Mucosa of rectum (tissue), 2 donors: Measurements from ENCODE around the gene MRPS15.
"Not testable (repeated sequence)": the region's sequence is repeated elsewhere in the genome, so short reads cannot be mapped to it uniquely, and the experiment has no call there.

Experiments
- H3K27ac ChIP-seq, 2 donors: one replicate each; pipeline ENCODE4 v1.7.0; 2013; ENCODE audit warnings: inconsistent platforms in 2 of 2, low read depth in 2 of 2, low read length in 2 of 2
- H3K27me3 ChIP-seq, 2 donors: one replicate each; pipeline ENCODE4 v1.7.0; 2013; ENCODE audit warnings: low read length in 2 of 2; ENCODE audit not compliant: control insufficient read depth in 2 of 2, insufficient read depth in 2 of 2
- H3K36me3 ChIP-seq, 2 donors: one replicate each; pipeline ENCODE4 v1.7.0; 2013; ENCODE audit warnings: low read length in 2 of 2; ENCODE audit not compliant: control insufficient read depth in 2 of 2, insufficient read depth in 2 of 2
- H3K4me1 ChIP-seq, 2 donors: one replicate each; pipeline ENCODE4 v1.7.0; 2013; ENCODE audit warnings: low read length in 2 of 2, mild to moderate bottlenecking in 1 of 2; ENCODE audit not compliant: control insufficient read depth in 2 of 2, insufficient read depth in 2 of 2
- H3K4me3 ChIP-seq, 2 donors: one replicate each; pipeline ENCODE4 v1.7.0; 2013; ENCODE audit warnings: low read length in 2 of 2
- H3K9ac ChIP-seq, 2 donors: one replicate each; pipeline ENCODE4 v1.7.0; 2013; ENCODE audit warnings: low read length in 2 of 2, low read depth in 1 of 2, mild to moderate bottlenecking in 1 of 2
- H3K9me3 ChIP-seq, 2 donors: one replicate each; pipeline ENCODE4 v1.7.0; 2013; ENCODE audit warnings: low read length in 2 of 2; ENCODE audit not compliant: control insufficient read depth in 2 of 2
- donor health status: healthy.
- donor health status: Normal muscosa, but diverticular disease.

Gene MRPS15

DNA sequence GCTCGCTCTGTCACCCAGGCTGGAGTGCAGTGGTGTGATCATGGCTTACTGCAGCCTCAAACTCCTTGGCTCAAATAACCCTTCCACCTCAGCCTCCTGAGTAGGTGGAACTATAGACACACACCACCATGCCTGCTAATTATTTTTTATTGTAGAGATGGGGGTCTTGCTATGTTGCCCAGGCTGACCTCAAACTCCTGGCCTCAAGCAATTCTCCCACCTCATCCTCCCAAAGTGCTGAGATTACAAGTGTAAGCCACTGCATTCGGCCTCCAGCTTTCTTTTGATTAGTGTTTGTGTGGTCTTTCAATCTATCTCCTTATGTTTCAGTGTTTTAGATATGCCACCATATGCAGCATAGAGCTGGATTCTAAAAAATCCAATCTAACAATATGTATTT lies 38.4 kb upstream of the MRPS15 start:
- H3K36me3 ChIP-seq, result no peaks in the 10 kb centered on the region
- H3K4me1 ChIP-seq, result no peaks in the 10 kb centered on the region
- no peak overlapping the region for H3K9ac ChIP-seq
- H3K9me3 ChIP-seq, result no peaks in the 10 kb centered on the region
- H3K27ac ChIP-seq, result no peak overlapping the region
- H3K27me3 ChIP-seq, result peaks cover 0 to 8% of the 10 kb centered on the region in 2 donors
- no peak overlapping the region for H3K4me3 ChIP-seq

GRCh38 chr1:36501911-36502310 lies 37.7 kb upstream of the MRPS15 start:
- not testable (repeated sequence) for H3K36me3 ChIP-seq, H3K9ac ChIP-seq, H3K9me3 ChIP-seq, H3K27me3 ChIP-seq, H3K4me1 ChIP-seq, H3K27ac ChIP-seq, H3K4me3 ChIP-seq

DNA sequence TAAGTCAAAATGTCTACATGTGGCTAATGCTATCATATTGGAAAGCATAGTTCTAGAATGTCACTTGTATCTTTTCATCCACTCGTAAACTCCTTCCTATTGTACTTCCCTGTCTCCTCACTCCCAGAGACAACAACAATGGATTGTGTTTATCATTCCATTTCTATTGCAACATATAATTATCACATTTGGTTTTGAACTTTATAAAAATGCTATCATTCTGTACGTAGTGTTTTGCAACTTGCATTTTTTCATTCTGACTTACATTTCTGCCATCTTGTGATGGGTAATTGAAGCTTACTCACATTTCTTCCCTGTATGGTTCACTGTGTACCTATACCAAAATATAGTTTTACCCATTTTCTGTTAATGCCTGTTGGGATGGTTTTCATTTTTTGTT lies 33.0 kb upstream of the MRPS15 start:
- Histone ChIP-seq H3K4me1 (no peaks in the 10 kb centered on the region), H3K27me3 (peaks cover 0 to 3% of the 10 kb centered on the region in 2 donors), H3K9ac (no peak overlapping the region), H3K9me3 (no peaks in the 10 kb centered on the region), H3K27ac (no peak overlapping the region), H3K36me3 (no peaks in the 10 kb centered on the region), H3K4me3 (no peak overlapping the region)

GRCh38 chr1:36494971-36495370 lies 30.8 kb upstream of the MRPS15 start:
- no peak overlapping the region for H3K27ac ChIP-seq
- no peak overlapping the region for H3K9ac ChIP-seq
- H3K9me3 ChIP-seq, result no peaks in the 10 kb centered on the region
- H3K4me1 ChIP-seq, result no peaks in the 10 kb centered on the region
- no peaks in the 10 kb centered on the region for H3K36me3 ChIP-seq
- peaks cover 0 to 3% of the 10 kb centered on the region in 2 donors for H3K27me3 ChIP-seq
- no peak overlapping the region for H3K4me3 ChIP-seq

DNA sequence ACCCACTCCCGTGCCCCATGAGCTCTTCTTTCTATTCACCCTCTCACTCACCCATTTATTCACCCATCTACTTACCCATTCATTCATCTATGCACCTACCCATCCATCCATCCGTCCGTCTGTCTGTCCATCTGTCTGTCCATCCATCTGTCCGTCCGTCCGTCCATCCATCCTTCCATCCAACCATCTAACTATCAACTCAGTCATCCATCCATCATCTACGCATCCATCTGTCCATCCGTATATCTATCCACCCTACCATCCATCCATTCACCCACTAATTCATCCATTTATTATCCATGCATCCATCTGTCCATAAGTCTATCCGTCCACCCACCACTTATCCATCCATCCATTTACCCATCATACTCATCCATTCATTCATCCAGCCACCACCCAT lies 29.3 kb upstream of the MRPS15 start:
- Histone ChIP-seq H3K27ac (no peak overlapping the region), H3K4me1 (no peaks in the 10 kb centered on the region), H3K9ac (no peak overlapping the region), H3K36me3 (no peaks in the 10 kb centered on the region), H3K4me3 (no peak overlapping the region), H3K9me3 (no peaks in the 10 kb centered on the region), H3K27me3 (peaks cover 0 to 3% of the 10 kb centered on the region in 2 donors)

DNA sequence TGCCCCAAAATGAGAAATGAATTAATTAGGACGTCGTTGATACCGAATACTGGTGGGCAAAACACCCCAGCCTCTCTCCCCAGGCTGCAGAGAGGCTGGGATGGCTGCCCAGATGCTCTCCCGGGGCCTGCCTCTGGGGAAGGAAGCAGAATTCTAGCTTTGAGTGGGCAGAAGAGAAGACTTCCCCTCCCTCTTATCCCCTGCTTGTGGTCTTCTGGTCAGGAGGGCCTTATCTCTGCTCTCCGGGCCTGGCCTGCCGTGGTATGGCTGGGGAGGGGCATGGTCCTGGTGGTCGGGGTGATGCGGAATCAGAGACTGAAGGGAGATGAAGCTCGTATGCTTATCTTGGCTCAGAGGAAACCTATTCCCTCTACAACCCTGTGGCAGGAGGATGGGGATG lies 28.3 kb upstream of the MRPS15 start:
- H3K27ac ChIP-seq, result no peak overlapping the region
- no peak overlapping the region for H3K4me3 ChIP-seq
- H3K27me3 ChIP-seq, result peaks cover 0 to 3% of the 10 kb centered on the region in 2 donors

DNA sequence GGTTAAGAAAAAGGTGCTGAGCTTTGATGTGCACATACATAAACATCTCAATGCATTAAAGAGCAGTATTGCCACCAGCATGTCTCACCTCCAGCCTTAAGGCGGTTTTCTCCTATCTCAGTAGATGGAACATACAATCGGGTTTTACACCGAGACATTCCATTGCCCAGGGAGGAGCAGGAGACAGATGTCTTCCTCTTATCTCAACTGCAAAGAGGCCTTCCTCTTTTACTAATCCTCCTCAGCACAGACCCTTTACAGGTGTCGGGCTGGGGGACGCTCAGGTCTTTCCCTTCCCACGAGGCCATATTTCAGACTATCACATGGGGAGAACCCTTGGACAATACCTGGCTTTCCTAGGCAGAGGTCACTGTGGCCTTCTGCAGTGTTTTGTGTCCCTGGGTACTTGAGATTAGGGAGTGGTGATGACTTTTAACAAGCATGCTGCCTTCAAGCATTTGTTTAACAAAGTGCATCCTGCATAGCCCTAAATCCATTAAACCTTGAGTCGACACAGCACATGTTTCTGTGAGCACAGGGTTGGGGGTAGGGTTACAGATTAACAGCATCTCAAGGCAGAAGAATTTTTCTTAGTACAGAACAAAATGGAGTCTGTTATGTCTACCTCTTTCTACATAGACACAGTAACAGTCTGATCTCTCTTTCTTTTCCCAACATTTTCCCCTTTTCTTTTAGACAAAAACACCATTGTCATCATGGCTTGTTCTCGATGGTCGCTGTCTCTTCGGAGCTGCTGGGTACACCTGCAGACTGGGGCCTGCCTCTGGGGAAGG lies 25.3 kb upstream of the MRPS15 start:
- H3K9me3 ChIP-seq, H3K9ac ChIP-seq, H3K36me3 ChIP-seq, H3K4me3 ChIP-seq, H3K27ac ChIP-seq, H3K27me3 ChIP-seq, H3K4me1 ChIP-seq: not testable (repeated sequence)

More for the DNA sequence above, 28.3 kb upstream of the MRPS15 start:
- H3K4me1 ChIP-seq, result no peaks in the 10 kb centered on the region
- H3K36me3 ChIP-seq, result no peaks in the 10 kb centered on the region
- H3K9me3 ChIP-seq, result no peaks in the 10 kb centered on the region
- no peak overlapping the region for H3K9ac ChIP-seq

- H3K9me3 ChIP-seq, result no peaks in the 10 kb centered on the region
- H3K4me3 ChIP-seq, result no peak overlapping the region
- H3K27ac ChIP-seq, result no peak overlapping the region
- no peaks in the 10 kb centered on the region for H3K36me3 ChIP-seq
- H3K4me1 ChIP-seq, result peaks cover 0 to 3% of the 10 kb centered on the region in 2 donors
- H3K9ac ChIP-seq, result no peak overlapping the region
- peaks cover 0 to 3% of the 10 kb centered on the region in 2 donors for H3K27me3 ChIP-seq
Measured at GRCh38 chr1:36487906-36488305, 23.7 kb upstream of the MRPS15 start.

DNA sequence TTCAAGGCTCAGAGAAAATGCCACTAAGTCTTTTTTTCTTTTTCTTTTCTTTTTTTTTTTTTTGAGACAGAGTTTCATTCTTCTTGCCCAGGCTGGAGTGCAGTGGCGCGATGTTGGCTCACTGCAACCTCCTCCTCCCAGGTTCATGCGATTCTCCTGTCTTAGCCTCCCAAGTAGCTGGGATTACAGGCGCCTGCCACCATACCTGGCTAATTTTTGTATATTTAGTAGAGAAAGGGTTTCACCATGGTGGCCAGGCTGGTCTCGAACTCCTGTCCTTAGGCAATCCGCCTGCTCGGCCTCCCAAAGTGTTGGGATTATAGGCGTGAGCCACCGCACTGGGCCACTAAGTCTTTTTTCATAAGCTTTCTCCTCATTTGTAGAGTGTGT lies 23.1 kb upstream of the MRPS15 start:
- H3K9ac ChIP-seq, H3K9me3 ChIP-seq, H3K4me1 ChIP-seq, H3K4me3 ChIP-seq, H3K36me3 ChIP-seq, H3K27me3 ChIP-seq: not testable (repeated sequence)
- peak overlapping the region in 1 of 2 donors; percentile 65 for H3K27ac ChIP-seq

GRCh38 chr1:36486439-36487335 lies 22.5 kb upstream of the MRPS15 start:
- Histone ChIP-seq H3K36me3 (no peaks in the 10 kb centered on the region), H3K27ac (peak overlapping the region; percentile 55 to 65), H3K4me3 (no peak overlapping the region), H3K9me3 (no peaks in the 10 kb centered on the region), H3K9ac (peak overlapping the region in 1 of 2 donors; percentile 14), H3K4me1 (peaks cover 0 to 3% of the 10 kb centered on the region in 2 donors), H3K27me3 (peaks cover 0 to 3% of the 10 kb centered on the region in 2 donors)
